NCI-H2029 (cell line): Measurements from ENCODE around the gene SWI5.
A peak's percentile ranks its signal among the peaks of the same experiment; 100 is the strongest.

Source experiments
- DNase-seq: peaks from one replicate; lab custom pipeline; 2025; lab: John Stamatoyannopoulos, UW

SWI5 gene

GRCh38 chr9:128252317-128253139, 23.5 kb upstream of the SWI5 start:
- no peak for DNase-seq

DNA sequence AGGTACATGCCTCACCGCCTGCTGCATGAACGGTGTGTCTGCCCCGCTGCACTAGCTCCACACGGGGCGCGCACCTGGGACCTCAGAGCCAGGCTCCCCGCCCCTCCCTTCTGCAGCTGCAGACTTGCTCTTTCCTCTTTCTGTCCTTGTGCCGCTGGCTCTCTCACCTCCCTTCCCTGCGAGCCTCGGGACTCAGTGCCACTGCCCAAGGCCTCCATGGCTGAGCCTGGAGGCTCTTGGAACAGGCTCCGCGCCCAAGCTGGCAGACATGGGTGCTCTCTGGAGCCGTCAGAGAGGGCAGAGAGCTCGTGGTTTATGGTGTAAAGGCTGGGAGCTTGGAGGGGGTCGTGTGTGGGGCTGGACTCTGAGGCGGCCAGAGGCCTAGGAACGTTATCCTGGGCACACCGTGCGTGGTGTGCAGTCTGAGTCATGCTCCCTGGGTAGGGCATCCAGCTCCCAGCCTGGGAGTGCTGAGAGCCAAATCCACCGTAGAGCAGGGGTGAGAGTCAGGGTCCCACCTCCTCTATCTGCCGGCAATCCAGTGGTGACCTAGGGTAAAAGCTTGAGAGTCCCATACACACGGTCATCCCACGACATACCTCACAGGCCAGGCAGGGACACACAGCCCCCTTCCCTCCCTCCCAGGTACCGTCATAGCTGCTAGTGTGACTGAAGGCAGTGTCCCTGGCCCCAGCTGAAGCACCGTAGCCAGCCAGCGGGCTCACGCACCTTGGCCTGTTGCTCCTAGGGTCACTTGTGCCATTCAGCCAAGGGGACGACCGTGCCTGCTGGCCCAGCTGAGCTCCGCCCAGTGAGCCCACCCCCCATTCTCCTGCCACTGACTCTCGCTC, 22.7 kb upstream of the SWI5 start:
- no peak for DNase-seq

DNA sequence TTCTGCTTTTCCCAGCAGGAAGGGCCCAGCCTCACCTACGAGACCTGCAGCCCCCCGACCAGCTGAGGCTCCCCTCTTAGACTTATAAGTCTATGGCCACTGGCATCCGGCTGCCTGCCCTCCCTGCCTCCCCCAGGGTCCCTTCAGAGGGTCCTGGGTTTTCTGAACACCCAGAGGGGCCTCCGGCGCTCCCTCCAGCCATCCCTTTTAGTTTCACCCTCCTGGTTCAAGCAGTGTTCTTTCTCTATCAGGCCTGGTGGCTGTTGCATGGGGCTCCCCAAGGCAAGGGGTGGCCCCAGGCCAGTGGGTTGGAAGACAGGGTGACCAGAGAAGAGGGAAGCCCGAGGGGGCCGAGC, 22.1 kb upstream of the SWI5 start:
- no peak for DNase-seq

- DNase-seq, result no peak
These were observed 21.7 kb upstream of the SWI5 start for GRCh38 chr9:128254362-128254761.

DNA sequence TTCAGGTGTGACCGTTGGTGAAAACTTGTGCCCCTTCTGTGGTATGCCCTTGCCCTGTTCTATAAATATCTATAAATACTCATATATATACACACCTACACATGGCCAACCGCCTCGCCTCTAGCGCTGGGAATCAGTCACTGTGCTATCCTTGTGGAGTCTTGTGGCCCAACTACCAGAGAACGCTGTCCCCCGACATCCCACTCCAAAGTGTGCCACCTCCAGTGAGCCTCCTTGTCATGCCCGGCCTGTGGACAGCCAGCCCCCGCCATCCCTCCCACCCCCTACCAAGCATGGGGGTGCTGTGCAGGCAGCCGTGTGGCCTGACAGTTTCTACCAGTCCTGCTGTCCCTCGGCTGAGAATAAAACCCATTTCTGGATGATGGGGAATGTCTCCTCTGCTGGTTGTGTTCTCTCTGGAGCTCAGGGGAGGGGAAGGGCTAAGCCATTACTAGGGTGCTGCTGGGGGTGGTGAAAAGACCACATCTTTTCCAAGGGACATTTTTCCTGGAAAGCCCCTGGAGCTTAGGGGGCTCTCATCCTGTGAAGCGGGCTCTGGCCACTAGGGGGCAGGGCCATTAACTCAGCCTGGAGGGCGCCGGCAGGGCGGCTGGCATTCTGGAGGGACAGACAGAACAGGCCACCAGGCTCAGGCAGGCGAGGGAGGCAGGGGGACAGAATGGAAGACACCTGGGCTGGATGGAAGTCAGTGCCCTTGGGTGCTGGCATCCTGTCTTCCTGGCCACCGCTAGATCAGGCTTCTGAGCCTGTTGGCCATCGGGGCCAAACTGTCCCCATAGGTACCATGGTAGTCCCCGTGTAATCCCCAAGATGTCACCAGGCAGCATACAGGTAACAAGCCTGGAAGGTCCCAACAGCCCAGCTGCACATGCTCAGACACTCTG, 21.0 kb upstream of the SWI5 start:
- peak; percentile 9 for DNase-seq

GRCh38 chr9:128257086-128257825, 18.8 kb upstream of the SWI5 start:
- DNase-seq, result no peak

DNA sequence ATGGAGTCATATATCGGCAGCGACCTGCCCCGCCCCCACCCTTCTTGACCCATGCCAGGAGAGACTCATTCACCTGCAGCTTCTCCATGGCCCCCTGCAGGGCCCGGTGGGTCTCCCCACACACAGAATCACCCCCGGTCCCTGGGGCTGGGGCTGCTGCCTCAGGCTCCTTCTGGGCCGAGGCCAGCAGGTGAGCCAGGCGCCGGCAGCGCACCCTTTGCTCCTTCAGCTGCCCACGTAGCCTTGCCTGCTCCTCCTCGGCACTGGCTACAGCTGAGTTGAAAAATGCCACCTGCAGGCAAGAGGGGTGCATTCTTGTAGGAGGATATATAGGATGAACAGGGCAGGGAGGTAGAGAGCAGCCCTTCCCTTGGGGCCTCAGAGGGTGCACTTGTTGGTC, 18.2 kb upstream of the SWI5 start:
- no peak for DNase-seq

GRCh38 chr9:128258326-128258725, 17.8 kb upstream of the SWI5 start:
- no peak for DNase-seq

DNA sequence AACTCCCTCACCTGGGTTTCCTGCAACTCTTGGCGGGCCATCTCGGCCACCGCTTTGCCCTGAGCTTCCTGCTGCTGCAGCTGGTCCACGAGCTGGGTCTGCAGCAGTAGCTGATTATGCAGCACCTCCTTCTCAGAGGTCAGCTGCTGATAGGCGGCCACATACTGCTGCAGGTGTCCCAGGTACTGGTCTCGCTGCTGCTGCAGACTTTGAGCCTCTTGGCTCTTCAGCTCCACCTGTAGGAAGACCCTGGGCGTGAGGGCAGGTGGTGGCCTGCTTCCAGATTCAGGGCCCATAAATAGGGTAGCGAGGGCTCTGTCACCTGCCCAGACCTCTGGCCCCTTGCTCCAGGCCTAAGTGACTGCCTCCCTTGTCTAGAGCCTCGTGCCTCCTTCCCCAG, 16.9 kb upstream of the SWI5 start:
- no peak for DNase-seq

- no peak for DNase-seq
These were observed 15.7 kb upstream of the SWI5 start for GRCh38 chr9:128260340-128260739.

- no peak for DNase-seq
These were observed 13.4 kb upstream of the SWI5 start for GRCh38 chr9:128262687-128263086.

- no peak for DNase-seq
These were observed 10.7 kb upstream of the SWI5 start for GRCh38 chr9:128265348-128265847.

- DNase-seq, result no peak
These were observed 9.0 kb upstream of the SWI5 start for GRCh38 chr9:128266868-128267590.

DNA sequence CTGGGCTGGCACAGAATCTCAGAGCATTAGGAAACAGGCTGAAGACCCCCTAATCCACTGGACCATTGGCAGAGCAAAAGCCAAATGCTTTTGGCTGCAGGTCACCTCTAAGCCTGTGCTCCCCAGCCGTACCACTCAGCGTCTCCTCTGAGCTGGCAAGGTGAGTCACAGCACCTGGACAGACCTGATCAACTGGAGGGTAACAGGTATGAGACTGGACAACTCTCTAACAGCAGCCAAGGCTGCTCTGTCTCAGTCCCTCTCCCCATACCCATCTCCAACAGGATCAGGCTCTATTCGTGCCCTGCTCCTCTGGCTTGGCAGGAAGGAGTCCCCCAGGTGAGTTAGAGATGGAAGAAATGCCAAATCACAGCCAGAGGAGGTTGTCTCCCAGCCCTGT, 5.0 kb upstream of the SWI5 start:
- DNase-seq, result no peak

GRCh38 chr9:128271512-128271911, 4.6 kb upstream of the SWI5 start:
- no peak for DNase-seq

GRCh38 chr9:128274245-128274644, 1.8 kb upstream of the SWI5 start:
- DNase-seq, result no peak

GRCh38 chr9:128275198-128276007, 673 bp upstream of the SWI5 start, which contains the start of gene GOLGA2:
TSS of gene GOLGA2 (minus strand) at chr9:128276007. CDS start at chr9:128275976, 31 bp downstream.
- DNase-seq, result no peak

DNA sequence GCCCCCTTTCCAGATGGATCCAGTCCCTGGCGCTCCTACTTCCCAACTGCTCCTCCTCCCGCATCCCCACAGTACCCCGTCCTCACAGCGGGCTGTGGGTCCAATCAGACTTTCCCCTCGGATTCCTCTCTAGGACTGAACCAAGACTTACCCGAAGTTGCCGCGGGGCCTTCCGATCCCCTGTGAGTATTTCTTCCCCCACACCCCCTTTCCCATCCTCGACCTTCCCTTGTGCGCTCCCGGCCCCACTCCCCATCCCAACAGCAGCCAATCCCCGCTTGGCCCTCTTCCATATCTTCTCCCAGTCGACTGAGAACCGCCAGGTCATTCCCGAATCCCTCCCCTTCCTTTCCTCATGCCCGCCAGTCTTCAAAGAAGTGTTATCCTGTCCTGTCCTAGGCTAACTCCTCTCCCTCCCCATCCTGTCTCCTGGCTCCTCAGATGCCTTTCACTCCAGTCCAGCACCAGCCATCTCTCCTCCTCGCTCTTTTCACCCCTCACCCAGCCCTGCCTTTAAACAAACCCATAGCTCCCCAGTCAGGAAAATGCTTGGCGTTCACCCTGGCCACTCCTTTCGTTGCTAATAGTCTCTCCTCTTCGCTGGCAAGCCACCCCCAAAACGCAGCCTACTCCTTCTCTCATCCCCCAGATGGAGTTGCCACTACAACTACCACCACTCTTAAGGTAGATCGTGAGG, 646 bp downstream of the SWI5 start:
- DNase-seq, result no peak
